UCSD-AML1 (cell line): ENCODE measurements around the gene SHMT1.

Source experiments
- DNase-seq: peaks from one replicate; lab custom pipeline; 2025; ENCODE audit not compliant: unreplicated experiment; lab: John Stamatoyannopoulos, UW

SHMT1 gene

DNA sequence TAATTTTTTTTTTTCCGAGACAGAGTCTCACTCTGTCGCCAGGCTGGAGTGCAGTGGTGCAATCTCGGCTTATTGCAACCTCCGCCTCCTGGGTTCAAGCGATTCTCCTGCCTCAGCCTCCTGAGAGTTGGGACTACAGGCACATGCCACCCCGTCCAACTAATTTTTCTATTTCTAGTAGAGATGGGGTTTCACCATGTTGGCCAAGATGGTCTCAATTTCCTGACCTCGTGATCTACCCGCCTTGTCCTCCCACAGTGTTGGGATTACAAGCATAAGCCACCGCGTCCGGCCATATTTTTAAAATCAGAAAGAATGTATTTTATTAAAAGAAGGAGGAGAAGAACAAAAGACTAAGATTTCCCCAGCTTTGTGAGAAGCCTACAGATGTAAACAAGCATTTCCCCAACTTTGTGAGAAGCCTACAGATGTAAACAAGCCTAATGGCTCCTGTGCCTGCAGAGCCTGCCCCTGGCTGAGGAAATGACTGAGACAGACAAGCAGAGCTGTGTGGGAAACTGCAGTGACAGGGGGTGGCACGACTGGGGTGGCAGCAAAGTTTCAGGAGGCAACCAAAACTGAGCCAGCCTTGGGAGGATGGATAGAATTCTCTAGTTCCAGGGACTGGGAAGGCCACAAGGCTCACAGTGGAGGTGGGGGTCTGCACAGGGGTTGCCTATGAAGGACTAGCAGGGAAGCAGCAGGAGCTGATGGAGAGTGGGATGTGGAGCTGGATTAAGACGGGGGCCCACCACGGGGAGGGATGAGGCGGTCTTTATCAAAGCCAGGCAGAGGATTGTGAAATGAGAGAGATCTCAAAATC, 71.4 kb downstream of the SHMT1 start:
- no peak for DNase-seq

DNA sequence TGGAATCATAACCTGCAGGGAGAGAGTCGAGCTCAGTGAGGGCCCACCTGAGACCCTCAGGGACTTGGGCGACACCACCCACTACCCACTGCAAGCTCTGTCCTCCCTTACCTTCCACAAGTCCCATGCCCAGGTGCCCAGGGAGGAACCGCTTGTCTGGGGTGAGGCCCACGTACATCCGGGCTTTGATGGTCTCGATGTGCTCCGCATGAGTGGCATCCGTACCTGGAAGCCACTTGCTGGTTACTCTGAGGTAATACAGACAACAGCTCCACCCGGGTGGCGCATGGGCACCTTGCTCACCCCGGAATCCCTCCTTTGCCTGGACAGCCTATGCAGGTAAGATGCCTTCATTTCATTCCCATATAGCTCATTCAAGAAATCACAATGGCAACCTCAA, 78.1 kb downstream of the SHMT1 start:
- DNase-seq: no peak

DNA sequence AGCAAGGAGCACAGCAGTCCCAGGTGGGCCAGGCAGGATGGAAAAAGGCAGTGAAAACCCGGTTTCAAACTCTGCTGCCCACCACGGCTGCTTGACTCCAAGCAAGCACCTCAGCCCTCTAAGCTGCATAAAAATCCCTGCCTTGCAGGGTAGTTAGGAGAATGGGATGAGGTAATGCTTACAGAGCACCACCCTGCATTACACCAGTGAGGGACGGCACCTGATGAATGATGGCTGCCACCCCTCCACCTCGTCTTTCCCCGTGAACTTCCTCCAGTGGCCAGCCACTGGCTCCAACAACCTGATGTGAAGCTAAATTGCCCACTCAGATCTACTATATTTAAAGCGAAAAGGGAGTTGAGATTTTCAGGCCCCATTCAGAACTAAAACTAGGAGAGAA, 81.6 kb downstream of the SHMT1 start:
- DNase-seq: no peak

DNA sequence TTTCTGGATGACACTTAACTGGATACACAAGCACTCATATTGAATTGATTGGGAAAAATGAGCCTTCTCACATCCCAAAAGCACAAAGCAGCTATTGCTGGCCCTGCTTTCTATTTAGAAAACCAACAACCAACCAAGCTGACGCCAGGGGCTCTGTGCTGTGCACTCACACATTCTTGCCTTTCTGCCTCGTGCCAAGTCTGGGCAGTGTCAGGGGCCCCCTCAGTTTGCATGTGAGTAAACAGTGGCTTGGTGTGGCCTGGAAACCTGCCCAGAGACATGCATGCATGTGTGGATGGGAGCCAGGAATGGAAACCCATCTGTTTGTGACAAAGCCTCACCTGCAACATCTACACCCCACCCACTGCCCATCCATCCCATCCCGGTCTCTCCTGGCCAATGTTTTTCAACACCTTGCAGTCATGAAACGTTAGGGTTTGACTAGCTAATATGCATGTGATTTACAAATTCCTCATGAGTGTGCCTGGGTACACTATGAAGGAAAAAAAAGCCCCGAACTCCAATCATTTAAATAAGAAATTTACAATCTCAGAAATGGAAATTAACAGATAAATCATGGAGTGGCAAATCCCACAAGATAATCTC, 82.5 kb downstream of the SHMT1 start:
- no peak for DNase-seq

DNA sequence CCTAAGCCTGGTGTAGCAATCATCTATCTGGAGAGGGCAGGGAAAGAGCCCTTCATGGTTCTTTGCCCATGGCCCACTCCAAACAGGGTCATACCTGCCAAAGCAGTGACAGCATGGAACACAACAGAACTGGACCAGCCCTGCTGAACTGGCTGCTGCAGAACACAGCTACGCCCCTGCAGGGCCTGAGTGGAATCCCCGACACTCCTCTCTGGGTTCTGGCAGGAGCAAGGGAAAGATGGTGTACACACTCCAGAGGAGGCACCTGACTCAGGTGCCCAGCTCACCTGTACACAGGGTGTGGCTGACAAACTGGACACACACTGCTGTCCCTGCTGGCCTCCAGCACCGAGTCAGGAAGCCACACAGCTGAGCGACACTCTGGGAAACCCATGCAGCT, 83.1 kb downstream of the SHMT1 start:
- DNase-seq: no peak

DNA sequence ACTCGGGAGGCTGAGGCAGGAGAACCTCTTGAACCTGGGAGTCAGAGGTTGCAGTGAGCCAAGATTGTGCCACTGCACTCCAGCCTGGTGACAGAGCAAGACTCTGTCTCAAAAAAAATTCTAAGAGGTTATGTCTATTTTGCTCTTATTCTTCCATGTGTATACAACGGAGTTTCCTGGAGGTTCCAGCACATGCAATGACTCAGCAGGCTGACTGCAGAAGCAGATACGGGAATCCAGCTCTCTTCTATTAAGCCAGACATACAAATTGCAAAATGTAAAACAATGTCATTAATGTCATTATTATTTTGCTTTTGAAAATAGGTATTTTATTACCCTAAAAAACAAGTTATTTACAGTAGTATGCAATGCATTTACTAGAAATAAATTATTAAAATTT, 84.5 kb downstream of the SHMT1 start:
- DNase-seq: no peak
